Effector memory CD4-positive, alpha-beta T cell (primary cell): ENCODE data around the gene UST.
"Not testable (repeated sequence)": the region's sequence is repeated elsewhere in the genome, so short reads cannot be mapped to it uniquely, and the experiment has no call there.

Source experiments
- DNase-seq, 3 donors: peaks; one replicate each; pipeline ENCODE4 v3.0.0-alpha.2; 2020
- H3K27ac ChIP-seq: 2 replicates; pipeline ENCODE4 v1.7.0; 2013; ENCODE audit warnings: mild to moderate bottlenecking, low read length, moderate library complexity; ENCODE audit not compliant: insufficient read depth, poor library complexity, severe bottlenecking
- H3K27me3 ChIP-seq: replicated peaks from 2 replicates; pipeline ENCODE4 v1.7.0; 2013; ENCODE audit warnings: mild to moderate bottlenecking, low read length; ENCODE audit not compliant: insufficient read depth, control insufficient read depth, poor library complexity, severe bottlenecking
- H3K36me3 ChIP-seq: 2 replicates; pipeline ENCODE4 v1.7.0; 2013; ENCODE audit warnings: mild to moderate bottlenecking, low read length, moderate library complexity; ENCODE audit not compliant: control insufficient read depth, insufficient read depth
- H3K4me1 ChIP-seq: 2 replicates; pipeline ENCODE4 v1.7.0; 2013; ENCODE audit warnings: low read length, mild to moderate bottlenecking; ENCODE audit not compliant: control insufficient read depth, insufficient read depth, poor library complexity, severe bottlenecking
- H3K4me3 ChIP-seq: 2 replicates; pipeline ENCODE4 v1.7.0; 2013; ENCODE audit warnings: low read length, low read depth, mild to moderate bottlenecking; ENCODE audit not compliant: insufficient read depth, poor library complexity, severe bottlenecking
- H3K9me3 ChIP-seq: 2 replicates; pipeline ENCODE4 v1.7.0; 2013; ENCODE audit warnings: mild to moderate bottlenecking, low read length, moderate library complexity; ENCODE audit not compliant: control insufficient read depth

The UST gene

GRCh38 chr6:148951662-148952061, 204.8 kb downstream of the UST start:
- Histone ChIP-seq H3K4me1 (no peaks in the 10 kb centered on the region), H3K36me3 (no peaks in the 10 kb centered on the region), H3K27me3 (no peaks in the 10 kb centered on the region), H3K4me3 (no peak overlapping the region), H3K27ac (no peak overlapping the region), H3K9me3 (no peaks in the 10 kb centered on the region)
- DNase-seq: no peak

DNA sequence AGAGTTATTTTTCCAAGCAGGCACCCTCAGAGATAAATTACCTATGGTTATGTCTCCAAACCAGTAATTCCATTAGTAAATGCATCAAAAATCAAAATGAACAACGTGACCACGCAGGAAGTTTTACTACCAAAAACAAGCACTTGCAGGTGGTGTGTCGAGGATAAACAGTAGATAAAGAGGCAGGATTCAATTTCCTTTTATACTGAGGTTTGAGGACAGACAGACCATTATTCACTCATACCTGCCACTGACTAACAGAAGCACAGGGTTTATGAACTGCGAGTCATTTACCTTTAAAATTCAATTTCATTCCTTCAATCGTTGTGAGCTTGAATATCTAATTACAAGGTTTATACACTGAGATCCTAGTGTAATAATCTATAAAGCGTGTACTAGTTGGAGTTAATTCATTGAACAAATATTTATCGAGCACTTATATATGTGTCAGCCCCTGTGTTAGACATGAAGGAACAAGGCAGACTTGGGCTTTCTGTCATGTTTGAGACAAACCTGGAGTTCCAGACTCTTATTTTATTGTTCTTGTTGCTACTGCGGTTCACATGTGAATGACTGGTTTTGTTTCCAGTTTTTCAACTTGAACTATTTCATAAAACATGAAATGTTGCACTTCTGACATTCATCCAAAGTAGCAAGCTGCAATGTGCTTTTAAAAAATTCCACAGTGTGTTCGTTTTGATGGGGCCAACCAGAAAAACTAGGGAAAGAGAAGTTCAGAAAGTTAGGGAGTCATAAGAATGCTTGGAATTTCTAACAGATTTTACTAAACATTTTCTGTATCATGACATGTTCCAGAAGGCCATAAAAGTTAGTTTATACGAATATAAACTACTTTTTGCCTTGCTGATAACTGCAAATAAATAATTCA, 205.6 kb downstream of the UST start:
- no peak overlapping the region for H3K4me3 ChIP-seq
- no peaks in the 10 kb centered on the region for H3K9me3 ChIP-seq
- H3K27me3 ChIP-seq: no peaks in the 10 kb centered on the region
- H3K36me3 ChIP-seq: no peaks in the 10 kb centered on the region
- DNase-seq: no peak
- H3K27ac ChIP-seq: no peak overlapping the region
- H3K4me1 ChIP-seq: no peaks in the 10 kb centered on the region

- Histone ChIP-seq H3K27me3 (no peaks in the 10 kb centered on the region), H3K27ac (no peak overlapping the region), H3K36me3 (no peaks in the 10 kb centered on the region), H3K4me1 (no peaks in the 10 kb centered on the region), H3K9me3 (no peaks in the 10 kb centered on the region), H3K4me3 (no peak overlapping the region)
- no peak for DNase-seq
Observed at GRCh38 chr6:148954461-148954860, 207.6 kb downstream of the UST start.

- no peak overlapping the region for H3K27ac ChIP-seq
- DNase-seq: no peak
Observed at GRCh38 chr6:148954934-148955333, 208.1 kb downstream of the UST start.

GRCh38 chr6:148955441-148955840, 208.6 kb downstream of the UST start:
- Histone ChIP-seq H3K36me3 (no peaks in the 10 kb centered on the region), H3K27ac (no peak overlapping the region), H3K9me3 (no peaks in the 10 kb centered on the region), H3K27me3 (no peaks in the 10 kb centered on the region), H3K4me3 (no peak overlapping the region), H3K4me1 (no peaks in the 10 kb centered on the region)
- no peak for DNase-seq

More at GRCh38 chr6:148954934-148955333, 208.1 kb downstream of the UST start:
- H3K4me1 ChIP-seq: no peaks in the 10 kb centered on the region
- no peak overlapping the region for H3K4me3 ChIP-seq
- H3K9me3 ChIP-seq: no peaks in the 10 kb centered on the region
- H3K27me3 ChIP-seq: no peaks in the 10 kb centered on the region
- no peaks in the 10 kb centered on the region for H3K36me3 ChIP-seq

GRCh38 chr6:148956163-148956562, 209.3 kb downstream of the UST start:
- H3K4me3 ChIP-seq, H3K4me1 ChIP-seq, DNase-seq, H3K27ac ChIP-seq, H3K27me3 ChIP-seq, H3K9me3 ChIP-seq, H3K36me3 ChIP-seq: not testable (repeated sequence)

GRCh38 chr6:148957752-148958151, 210.9 kb downstream of the UST start:
- Histone ChIP-seq H3K9me3 (no peaks in the 10 kb centered on the region), H3K27me3 (no peaks in the 10 kb centered on the region), H3K27ac (no peak overlapping the region), H3K4me1 (no peaks in the 10 kb centered on the region), H3K36me3 (no peaks in the 10 kb centered on the region), H3K4me3 (no peak overlapping the region)
- no peak for DNase-seq

- Histone ChIP-seq H3K27ac (no peak overlapping the region), H3K9me3 (no peaks in the 10 kb centered on the region), H3K4me1 (no peaks in the 10 kb centered on the region), H3K27me3 (no peaks in the 10 kb centered on the region), H3K36me3 (no peaks in the 10 kb centered on the region), H3K4me3 (no peak overlapping the region)
- no peak for DNase-seq
Observed at GRCh38 chr6:148959008-148959407, 212.2 kb downstream of the UST start.

- no peak for DNase-seq
- Histone ChIP-seq H3K9me3 (no peaks in the 10 kb centered on the region), H3K4me3 (no peak overlapping the region), H3K36me3 (no peaks in the 10 kb centered on the region), H3K27me3 (no peaks in the 10 kb centered on the region), H3K27ac (no peak overlapping the region), H3K4me1 (no peaks in the 10 kb centered on the region)
Observed at GRCh38 chr6:148959501-148959900, 212.7 kb downstream of the UST start.

DNA sequence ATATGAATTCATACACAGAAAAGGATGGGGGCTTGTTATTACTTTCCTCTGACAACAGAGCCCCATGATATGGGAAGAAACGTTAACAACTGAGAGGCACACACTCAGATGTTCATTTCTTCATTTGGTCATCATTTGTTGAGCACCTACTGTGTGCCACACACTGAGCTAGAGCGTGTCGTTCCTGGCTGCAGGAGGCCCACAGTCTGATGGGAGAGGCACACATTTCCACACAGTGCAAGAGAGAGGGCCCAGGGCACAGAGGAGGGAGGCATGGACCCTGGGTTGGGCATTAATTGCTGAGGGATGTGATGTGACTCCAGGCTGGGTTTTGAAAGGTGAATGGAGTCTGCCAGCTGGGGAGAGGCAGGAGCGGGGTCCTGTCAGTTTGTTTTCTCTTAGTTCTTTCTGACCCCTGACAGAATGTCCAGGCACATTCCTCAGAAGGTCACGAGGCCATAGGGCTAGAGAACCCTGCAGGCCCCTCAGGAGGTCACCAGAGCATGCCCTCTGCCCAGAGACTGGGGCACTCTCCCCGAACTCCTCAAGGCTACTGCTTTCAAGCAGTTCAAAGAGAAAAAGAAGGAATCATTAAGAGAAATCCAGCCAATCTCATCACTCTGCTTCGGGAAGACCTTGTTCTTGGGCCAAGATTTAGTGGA, 216.2 kb downstream of the UST start:
- H3K4me1 ChIP-seq: no peaks in the 10 kb centered on the region
- H3K27ac ChIP-seq: no peak overlapping the region
- no peak for DNase-seq
- no peaks in the 10 kb centered on the region for H3K27me3 ChIP-seq
- H3K36me3 ChIP-seq: no peaks in the 10 kb centered on the region
- no peak overlapping the region for H3K4me3 ChIP-seq
- H3K9me3 ChIP-seq: no peaks in the 10 kb centered on the region
